ENCODE measurements around the gene GYG1.

GYG1 gene

DNA sequence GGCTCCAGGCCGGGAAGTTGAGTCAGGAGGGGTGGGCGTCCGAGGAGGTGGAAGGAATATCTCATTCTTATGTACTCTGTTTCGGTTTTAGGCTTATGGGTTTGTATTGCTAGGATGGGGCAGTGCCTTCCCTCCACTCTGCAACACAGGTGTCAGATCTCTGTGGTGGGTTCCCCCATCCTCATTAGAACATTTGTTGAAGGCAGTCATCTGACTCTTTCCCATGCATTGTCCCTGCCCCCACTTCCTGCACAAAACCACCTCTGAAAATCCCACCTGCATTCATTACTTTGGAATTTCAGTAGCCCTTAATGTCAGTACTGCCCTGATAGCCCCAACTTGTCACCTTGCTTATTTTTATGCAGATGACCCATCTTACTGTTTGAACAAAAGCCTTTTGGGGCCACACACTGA, 29.5 kb downstream of the GYG1 start:
- Histone ChIP-seq H3K36me3 (peaks cover 10% of the 10 kb centered on the region), H3K4me1 (no peaks in the 10 kb centered on the region), H3K27me3 (no peaks in the 10 kb centered on the region), H3K9me3 (no peaks in the 10 kb centered on the region; the same call in 1 of the 2 replicates), H3K4me3 (ENCODE audit: low read depth, low read length) (no peak overlapping the region)
- no peak for TF ChIP-seq CTCF (IDR thresholded peaks at IDR 0.05; ENCODE audit: low read depth, low read length)
- DNase-seq = no peak

GRCh38 chr3:149021830-149022229, 30.5 kb downstream of the GYG1 start:
- no peaks in the 10 kb centered on the region; the same call in 1 of the 2 replicates for H3K9me3 ChIP-seq
- no peak for DNase-seq
- no peaks in the 10 kb centered on the region for H3K4me1 ChIP-seq
- no peak overlapping the region for H3K4me3 ChIP-seq (ENCODE audit: low read depth, low read length)
- H3K36me3 ChIP-seq = peaks cover 16% of the 10 kb centered on the region
- TF ChIP-seq CTCF (IDR thresholded peaks at IDR 0.05; ENCODE audit: low read depth, low read length) = no peak
- H3K27me3 ChIP-seq = no peaks in the 10 kb centered on the region

GRCh38 chr3:149023951-149024350, 32.6 kb downstream of the GYG1 start:
- H3K27me3 ChIP-seq = no peaks in the 10 kb centered on the region
- H3K9me3 ChIP-seq = no peaks in the 10 kb centered on the region
- peaks cover 27% of the 10 kb centered on the region for H3K36me3 ChIP-seq
- DNase-seq = no peak
- H3K4me1 ChIP-seq = no peaks in the 10 kb centered on the region
- H3K4me3 ChIP-seq (ENCODE audit: low read depth, low read length) = no peak overlapping the region
- TF ChIP-seq CTCF (IDR thresholded peaks at IDR 0.05; ENCODE audit: low read depth, low read length) = no peak

- peaks cover 36% of the 10 kb centered on the region for H3K36me3 ChIP-seq
- DNase-seq = no peak
- H3K4me3 ChIP-seq (ENCODE audit: low read depth, low read length) = no peak overlapping the region
Observed at GRCh38 chr3:149026718-149027117, 35.4 kb downstream of the GYG1 start.

GRCh38 chr3:149031096-149031495, 39.8 kb downstream of the GYG1 start:
- DNase-seq = no peak
- Histone ChIP-seq H3K4me3 (ENCODE audit: low read depth, low read length) (no peak overlapping the region), H3K4me1 (no peaks in the 10 kb centered on the region), H3K36me3 (peaks cover 39% of the 10 kb centered on the region), H3K9me3 (no peaks in the 10 kb centered on the region), H3K27me3 (no peaks in the 10 kb centered on the region)
- TF ChIP-seq CTCF (IDR thresholded peaks at IDR 0.05; ENCODE audit: low read depth, low read length) = no peak

More at GRCh38 chr3:149026718-149027117, 35.4 kb downstream of the GYG1 start:
- Histone ChIP-seq H3K27me3 (no peaks in the 10 kb centered on the region), H3K9me3 (no peaks in the 10 kb centered on the region), H3K4me1 (no peaks in the 10 kb centered on the region)
- TF ChIP-seq CTCF (IDR thresholded peaks at IDR 0.05; ENCODE audit: low read depth, low read length) = no peak

DNA sequence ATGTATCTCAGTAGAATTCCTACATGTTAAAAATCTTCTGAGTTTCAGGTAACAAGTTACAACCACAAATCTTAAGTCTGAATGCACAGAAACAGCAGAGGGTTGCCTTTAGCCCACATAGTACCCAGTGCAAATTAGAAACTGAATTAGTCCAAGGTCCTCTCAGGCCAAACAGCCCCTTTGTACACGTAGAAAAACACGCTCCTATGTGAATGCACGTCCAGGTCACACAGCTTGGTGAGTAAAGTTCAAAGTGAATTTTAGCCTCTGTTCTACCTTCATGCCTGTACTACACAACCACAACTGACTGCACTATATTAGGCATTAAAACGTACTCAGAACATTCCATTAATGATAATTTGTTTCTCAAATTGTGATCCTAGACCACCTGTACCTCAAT, 46.3 kb downstream of the GYG1 start:
- Histone ChIP-seq H3K4me1 (no peaks in the 10 kb centered on the region; the same call in 1 of the 2 replicates), H3K4me3 (ENCODE audit: low read depth, low read length) (no peak overlapping the region), H3K9me3 (no peaks in the 10 kb centered on the region), H3K36me3 (peaks cover 51% of the 10 kb centered on the region), H3K27me3 (no peaks in the 10 kb centered on the region; the same call in 1 of the 2 replicates)
- DNase-seq = no peak
- no peak for TF ChIP-seq CTCF (IDR thresholded peaks at IDR 0.05; ENCODE audit: low read depth, low read length)
